D341Med (cell line): ENCODE measurements around the gene GIT1.
"Not testable (repeated sequence)": the region's sequence is repeated elsewhere in the genome, so short reads cannot be mapped to it uniquely, and the experiment has no call there.

Experiments
- DNase-seq: peaks from one replicate; pipeline ENCODE4 v3.0.0; 2012; ENCODE audit warnings: low spot score

The GIT1 gene

DNA sequence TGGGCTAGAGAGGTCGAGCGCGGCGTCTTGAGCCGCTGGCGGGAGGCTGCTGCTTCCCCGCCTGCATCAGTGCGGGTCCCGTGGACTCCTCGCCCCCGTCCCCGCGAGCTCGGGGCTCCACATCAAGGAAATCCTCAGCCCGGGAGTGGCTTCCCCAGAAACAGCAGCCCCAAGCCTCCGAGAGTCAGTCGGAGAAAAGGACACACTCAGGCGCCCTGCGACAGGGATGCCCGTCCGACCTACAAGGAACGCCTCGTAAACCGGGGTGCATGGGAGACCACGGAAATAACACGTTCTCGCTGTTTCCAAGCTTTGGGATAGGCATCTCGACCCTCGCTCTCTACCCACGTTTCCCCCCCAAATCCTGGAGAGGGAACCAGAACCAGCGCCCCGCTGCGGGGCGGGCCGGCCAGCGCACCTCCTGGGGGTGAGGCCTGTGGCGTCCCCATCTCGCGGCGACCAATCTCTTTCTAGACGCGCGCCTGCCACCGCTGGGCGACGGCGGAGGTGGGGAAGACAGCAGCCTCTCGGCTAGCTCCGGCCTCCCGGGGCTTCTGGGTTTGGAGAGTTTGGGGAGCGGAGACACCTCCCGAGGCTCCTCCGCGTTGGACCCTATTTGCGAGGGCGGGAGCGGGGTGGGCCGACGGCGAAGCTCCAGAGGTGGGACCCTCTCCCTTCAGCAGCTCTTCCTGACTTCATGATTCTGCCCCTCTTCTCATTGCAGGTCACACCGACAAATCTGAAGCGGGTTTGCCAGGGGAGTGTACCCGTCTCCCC lies 21.7 kb downstream of the GIT1 start:
- peak; percentile 83 for DNase-seq

GRCh38 chr17:29567304-29567553 lies 22.2 kb downstream of the GIT1 start:
- DNase-seq: no peak

DNA sequence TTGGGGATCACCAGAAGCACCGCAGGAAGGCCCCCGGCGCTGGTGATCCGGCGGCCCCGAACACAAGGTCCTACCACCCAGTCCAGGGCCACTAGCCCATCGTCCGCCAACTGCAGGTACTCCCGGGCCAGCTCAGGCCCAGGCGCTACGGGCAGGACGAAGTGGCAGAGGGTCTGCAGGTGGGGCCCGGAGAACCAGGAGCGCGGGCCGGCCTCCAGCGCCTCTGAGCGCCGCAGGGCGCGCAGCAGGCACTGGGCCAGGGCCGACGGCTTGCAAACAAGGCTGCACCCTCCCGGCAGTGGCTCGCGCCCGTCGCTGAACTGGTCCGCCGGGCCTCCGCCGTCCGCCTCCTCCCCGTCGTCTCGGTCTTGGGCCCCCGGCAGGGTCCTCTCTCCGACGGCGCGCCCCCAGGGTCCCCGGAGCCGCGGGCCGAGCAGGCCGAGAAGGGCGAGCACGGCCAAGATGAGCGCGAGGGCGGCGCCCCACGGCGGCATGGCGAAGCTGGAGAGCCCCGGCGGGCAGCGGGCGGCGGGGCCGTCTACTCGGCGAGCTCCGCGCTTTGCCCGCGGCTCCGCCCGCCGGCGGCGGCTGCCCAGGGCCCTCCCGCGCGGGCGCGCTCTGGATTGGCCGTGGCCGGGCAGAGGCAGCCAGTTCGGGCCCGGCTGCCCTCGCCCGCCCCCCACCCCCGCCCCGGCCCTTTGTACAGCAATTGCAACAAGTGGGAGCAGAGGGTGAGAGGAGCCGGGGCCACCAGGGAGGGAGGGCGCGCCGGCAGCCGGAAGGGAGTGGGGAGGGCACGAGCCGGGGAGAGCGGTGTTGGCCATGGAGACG lies 22.8 kb downstream of the GIT1 start, which contains the start of gene ABHD15:
ABHD15 (minus strand) TSS at position 565 of the 831 bp plus-strand sequence; CDS start at position 494, 71 bp downstream.
- peak; percentile 91 for DNase-seq

DNA sequence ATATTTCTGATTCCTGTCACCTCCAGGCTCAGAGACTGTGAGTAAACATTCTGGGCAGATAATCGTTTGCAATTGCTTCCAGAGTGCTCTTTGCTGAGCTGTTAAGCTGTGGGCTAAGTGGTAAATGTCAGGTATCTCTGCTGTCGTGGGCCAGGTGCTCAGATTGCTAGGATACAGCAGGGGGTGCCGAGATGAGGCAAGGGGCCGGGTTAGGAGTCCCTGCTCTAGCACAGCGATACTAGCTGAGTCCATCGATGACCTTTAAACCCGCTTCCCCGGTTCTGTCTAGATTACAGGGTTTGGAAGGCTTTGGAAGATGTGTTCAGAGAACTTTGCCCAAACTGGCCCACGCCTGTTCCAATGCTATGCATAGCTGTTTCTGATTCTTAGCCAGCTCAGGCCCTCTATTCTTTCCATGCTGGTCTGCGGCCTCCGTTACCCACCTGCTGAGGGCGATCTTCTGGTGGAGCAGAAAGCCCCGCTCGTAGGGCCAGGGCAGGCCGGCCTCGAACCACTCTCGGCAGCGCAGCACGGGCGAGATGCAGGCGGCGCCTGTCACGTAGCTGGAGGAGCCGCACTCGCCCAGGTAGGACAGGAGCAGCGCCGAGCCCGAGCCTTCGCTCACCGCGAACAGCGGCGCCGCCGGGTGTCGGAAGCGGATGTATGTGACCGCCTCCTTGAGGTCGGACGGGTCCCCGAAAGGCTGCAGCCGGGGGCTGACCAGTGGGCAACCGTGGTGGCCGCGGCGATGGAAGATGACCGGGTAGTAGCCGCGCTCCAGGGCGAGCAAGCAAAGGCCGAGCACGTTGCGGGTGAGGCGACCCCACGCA lies 23.6 kb downstream of the GIT1 start:
- DNase-seq: peak; percentile 56

GRCh38 chr17:29563816-29564215 lies 25.6 kb downstream of the GIT1 start:
- peak; percentile 18 for DNase-seq

DNA sequence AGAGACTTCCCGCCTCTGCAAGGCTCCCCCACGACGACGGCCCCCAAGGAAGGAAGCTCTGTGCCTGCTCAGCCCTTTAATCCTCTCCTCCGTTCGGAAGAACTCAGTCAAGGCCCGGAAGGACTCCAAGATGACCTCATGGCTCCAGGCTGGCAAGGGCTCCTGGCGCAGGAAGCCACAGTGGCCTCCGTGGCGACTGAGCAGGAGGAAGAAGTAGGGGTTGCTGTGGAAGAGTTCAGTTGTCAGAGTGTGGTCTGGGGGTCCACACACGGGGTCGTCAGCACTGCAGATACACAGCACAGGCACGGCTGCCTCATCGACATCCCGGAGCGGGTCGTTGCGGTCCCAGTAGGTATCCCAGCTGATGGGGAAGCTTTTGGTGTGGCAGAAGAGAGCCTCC lies 26.8 kb downstream of the GIT1 start:
- DNase-seq: peak; percentile 18

- peak; percentile 29 for DNase-seq
Measured at GRCh38 chr17:29561554-29562517, 27.6 kb downstream of the GIT1 start.

DNA sequence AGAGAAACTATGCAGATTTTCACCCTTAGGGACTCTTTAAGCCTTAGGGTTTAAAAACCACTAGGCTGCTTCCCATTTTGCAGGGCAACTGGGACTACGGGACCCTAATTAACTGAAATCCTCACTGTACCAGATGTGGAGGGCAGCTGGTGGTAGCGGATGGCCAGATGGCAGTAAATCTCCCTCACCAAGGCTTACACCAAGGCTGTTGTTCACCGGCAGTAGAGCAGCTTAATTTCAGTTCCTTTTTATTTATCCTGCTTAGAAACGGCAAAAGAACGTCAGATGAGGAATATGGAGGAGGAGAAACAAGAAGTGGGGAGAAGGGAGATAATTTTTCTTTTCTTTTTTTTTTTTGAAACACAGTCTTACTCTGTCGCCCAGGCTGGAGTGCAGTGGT lies 29.1 kb downstream of the GIT1 start:
- DNase-seq: peak; percentile 92

DNA sequence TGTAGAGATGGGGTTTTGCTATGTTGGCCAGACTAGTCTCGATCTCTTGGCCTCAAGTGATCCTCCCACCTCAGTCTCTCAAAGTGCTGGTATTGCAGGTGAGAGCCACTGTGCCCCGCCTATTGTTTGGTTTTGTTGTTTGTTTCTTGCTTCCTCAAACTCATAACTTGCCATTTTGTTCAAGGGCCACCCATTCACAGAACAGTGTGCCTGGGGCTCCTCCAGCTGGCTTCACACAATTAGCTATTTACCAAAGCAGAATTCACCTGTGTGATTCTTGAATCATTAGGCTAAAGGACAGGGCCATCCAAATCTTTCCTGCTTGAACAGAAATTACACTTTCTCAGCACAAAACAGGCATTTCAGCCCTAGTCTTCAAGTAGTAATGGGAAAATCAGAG lies 29.8 kb downstream of the GIT1 start:
- DNase-seq: no peak

DNA sequence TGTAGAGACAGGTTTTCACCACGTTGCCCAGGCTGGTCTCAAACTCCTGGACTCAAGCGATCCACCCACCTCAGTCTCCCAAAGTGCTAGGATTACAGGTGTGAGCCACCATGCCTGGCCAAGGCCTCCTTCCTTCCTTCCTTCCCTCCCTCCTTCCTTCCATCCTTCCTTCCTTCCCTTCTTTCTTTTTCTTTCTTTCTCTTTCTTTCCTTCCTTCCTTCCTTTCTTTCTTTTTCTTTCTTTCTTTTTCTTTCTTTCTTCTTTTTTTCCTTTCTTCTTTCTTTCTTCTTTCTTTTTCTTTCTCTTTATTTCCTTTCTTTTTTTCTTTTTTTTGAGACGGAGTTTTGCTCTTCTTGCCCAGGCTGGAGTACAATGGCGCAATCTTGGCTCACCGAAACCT lies 31.3 kb downstream of the GIT1 start:
- not testable (repeated sequence) for DNase-seq

DNA sequence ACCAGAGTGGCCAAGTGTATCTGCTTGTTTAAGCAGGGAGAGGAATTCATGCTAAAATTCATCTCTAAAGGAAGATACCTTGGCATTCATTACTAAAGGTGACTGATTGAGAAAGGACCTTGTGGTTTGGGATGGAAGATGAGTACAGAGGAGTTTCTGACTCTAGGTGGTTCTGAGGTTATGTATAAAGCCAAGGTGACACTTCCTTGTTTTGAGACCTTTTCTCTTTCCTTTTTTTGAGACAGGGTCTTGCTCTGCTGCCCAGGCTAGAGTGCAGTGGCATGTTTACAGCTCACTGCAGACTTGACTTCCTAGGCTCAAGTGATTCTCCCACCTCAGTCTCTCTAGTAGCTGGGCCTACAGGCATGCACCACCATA lies 31.7 kb downstream of the GIT1 start:
- DNase-seq: no peak

GRCh38 chr17:29557085-29557738 lies 32.2 kb downstream of the GIT1 start:
- DNase-seq: no peak

- no peak for DNase-seq
Measured at GRCh38 chr17:29555840-29556239, 33.6 kb downstream of the GIT1 start.

DNA sequence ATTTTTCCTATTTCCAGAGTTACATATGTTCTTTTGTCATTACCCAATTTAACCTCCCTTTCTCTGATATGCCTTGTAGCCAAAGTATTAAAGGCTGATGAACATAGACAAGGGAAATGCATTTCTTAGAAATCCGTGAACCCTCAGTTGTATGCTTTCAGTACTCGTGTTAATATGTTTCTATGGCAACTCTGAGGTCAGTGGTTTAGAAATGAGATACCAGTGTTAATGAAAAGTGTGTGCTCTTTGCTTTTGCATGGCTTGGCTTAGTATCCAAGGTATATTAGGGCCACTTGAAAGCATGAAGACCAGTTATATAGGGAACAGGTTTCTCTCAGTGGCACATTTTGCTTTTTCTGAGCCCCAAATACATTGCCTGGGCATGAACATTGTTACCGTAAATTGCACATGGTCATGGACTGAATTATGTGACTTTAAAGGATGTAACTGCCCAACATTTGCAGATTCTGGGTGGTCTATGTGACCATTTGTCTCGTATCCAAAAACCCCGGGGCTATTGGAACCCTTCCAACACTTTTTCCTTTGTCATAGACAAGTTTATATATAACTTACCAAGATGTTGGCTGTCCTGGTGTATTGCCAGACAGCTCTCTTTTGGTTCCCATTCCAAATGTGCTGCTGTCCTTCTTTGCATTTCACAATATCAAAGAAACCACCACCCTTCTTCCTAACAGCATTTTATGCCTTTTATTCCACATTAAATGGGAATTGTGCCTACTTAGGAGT lies 40.1 kb downstream of the GIT1 start:
- no peak for DNase-seq

DNA sequence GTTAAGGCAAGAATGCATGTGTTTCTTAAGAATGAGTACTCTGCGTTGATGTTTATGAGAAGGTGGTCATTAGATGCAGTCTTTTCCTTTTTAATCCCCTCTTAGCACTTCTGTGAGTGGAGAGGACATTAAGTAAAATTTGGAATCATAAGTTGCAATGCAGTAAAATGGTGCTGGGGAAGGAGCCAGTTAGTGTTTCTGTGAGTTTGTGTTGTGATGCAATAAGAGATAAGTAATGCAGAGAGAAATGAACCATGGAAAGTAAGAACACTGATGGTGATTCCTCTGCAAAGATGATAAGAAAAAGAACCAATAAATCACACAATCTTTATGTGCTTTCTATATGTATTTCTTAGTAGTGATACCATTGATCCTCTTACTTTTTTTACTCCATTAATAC lies 42.6 kb downstream of the GIT1 start:
- DNase-seq: no peak

- no peak for DNase-seq
Measured at GRCh38 chr17:29546085-29546484, 43.4 kb downstream of the GIT1 start.

- DNase-seq: no peak
Measured at GRCh38 chr17:29544066-29544465, 45.4 kb downstream of the GIT1 start.

GRCh38 chr17:29533976-29534375 lies 55.5 kb downstream of the GIT1 start:
- DNase-seq: no peak

DNA sequence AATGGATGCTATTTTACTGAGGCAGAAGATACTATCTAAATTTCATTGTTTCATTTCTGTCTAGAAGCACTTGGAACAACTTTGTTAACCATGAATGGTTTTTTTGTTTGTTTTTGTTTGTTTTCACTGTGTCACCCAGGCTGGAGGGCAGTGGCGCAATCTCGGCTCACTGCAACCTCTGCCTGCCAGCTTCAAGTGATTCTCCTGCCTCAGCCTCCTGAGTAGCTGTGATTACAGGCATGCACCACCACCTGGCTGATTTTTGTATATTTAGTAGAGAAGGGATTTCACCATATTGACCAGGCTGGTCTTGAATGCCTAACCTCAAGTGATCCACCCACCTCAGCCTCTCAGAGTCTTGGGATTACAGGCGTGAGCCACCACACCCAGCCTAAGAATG lies 63.1 kb downstream of the GIT1 start:
- DNase-seq: no peak

- no peak for DNase-seq
Measured at GRCh38 chr17:29524692-29525091, 64.8 kb downstream of the GIT1 start.
